Measurements from ENCODE around the gene RUFY3.
"Not testable (repeated sequence)": the region's sequence is repeated elsewhere in the genome, so short reads cannot be mapped to it uniquely, and the experiment has no call there.

The RUFY3 gene

GRCh38 chr4:70737409-70737808 is 15.6 kb downstream of the RUFY3 start:
- no peak for DNase-seq (ENCODE audit: low spot score)

- DNase-seq (ENCODE audit: low spot score): no peak
These were observed 18.0 kb downstream of the RUFY3 start for GRCh38 chr4:70739496-70740337.

GRCh38 chr4:70741867-70742658 is 20.3 kb downstream of the RUFY3 start:
- no peak for DNase-seq (ENCODE audit: low spot score)

GRCh38 chr4:70743731-70744130 is 22.0 kb downstream of the RUFY3 start:
- DNase-seq (ENCODE audit: low spot score): no peak

GRCh38 chr4:70746179-70746839 is 24.5 kb downstream of the RUFY3 start:
- DNase-seq (ENCODE audit: low spot score): no peak

GRCh38 chr4:70747874-70748273 is 26.1 kb downstream of the RUFY3 start:
- no peak for DNase-seq (ENCODE audit: low spot score)

GRCh38 chr4:70749313-70749712 is 27.5 kb downstream of the RUFY3 start:
- DNase-seq (ENCODE audit: low spot score): no peak

- no peak for DNase-seq (ENCODE audit: low spot score)
These were observed 30.5 kb downstream of the RUFY3 start for GRCh38 chr4:70752236-70752635.

GRCh38 chr4:70753630-70754029 is 31.9 kb downstream of the RUFY3 start:
- DNase-seq (ENCODE audit: low spot score): no peak

- no peak for DNase-seq (ENCODE audit: low spot score)
These were observed 32.7 kb downstream of the RUFY3 start for GRCh38 chr4:70754470-70754869.

GRCh38 chr4:70754990-70755688 is 33.4 kb downstream of the RUFY3 start:
- DNase-seq (ENCODE audit: low spot score): no peak

GRCh38 chr4:70759126-70759525 is 37.4 kb downstream of the RUFY3 start:
- no peak for DNase-seq (ENCODE audit: low spot score)

GRCh38 chr4:70759627-70760026 is 37.9 kb downstream of the RUFY3 start:
- no peak for DNase-seq (ENCODE audit: low spot score)

- DNase-seq (ENCODE audit: low spot score): no peak
These were observed 38.9 kb downstream of the RUFY3 start for GRCh38 chr4:70760662-70761061.

- DNase-seq (ENCODE audit: low spot score): no peak
These were observed 39.6 kb downstream of the RUFY3 start for GRCh38 chr4:70761276-70761816.

- no peak for DNase-seq (ENCODE audit: low spot score)
These were observed 43.6 kb downstream of the RUFY3 start for GRCh38 chr4:70765368-70765767.

GRCh38 chr4:70768301-70768948 is 46.7 kb downstream of the RUFY3 start:
- no peak for DNase-seq (ENCODE audit: low spot score)

- DNase-seq (ENCODE audit: low spot score): not testable (repeated sequence)
These were observed 47.6 kb downstream of the RUFY3 start for GRCh38 chr4:70769396-70769795.

- no peak for DNase-seq (ENCODE audit: low spot score)
These were observed 51.3 kb downstream of the RUFY3 start for GRCh38 chr4:70772929-70773555.

- peak; percentile 86 for DNase-seq (ENCODE audit: low spot score)
These were observed 57.2 kb downstream of the RUFY3 start for GRCh38 chr4:70778888-70779422.

GRCh38 chr4:70783096-70783495 is 61.3 kb downstream of the RUFY3 start:
- DNase-seq (ENCODE audit: low spot score): no peak
